Fibroblast of lung (primary cell): ENCODE data around the gene MAP1LC3A.

Source experiments
- EZH2 ChIP-seq: IDR thresholded peaks from 2 replicates; pipeline ENCODE4 v1.5.1; 2012; ENCODE audit warnings: low read length, control low read depth, mild to moderate bottlenecking; ENCODE audit errors: missing control alignments
- TF ChIP-seq, protein P1 (sequence below), 2 donors: IDR thresholded peaks in 1 of 2; conservative IDR thresholded peaks in 1 of 2; 1 replicate in 1 of 2; 2 replicates in 1 of 2; pipeline ENCODE4 v1.5.1; 2011 to 2012; ENCODE audit warnings: low read length in 2 of 2, control low read depth in 1 of 2, inconsistent platforms in 1 of 2, low read depth in 1 of 2, mild to moderate bottlenecking in 1 of 2

DNA sequence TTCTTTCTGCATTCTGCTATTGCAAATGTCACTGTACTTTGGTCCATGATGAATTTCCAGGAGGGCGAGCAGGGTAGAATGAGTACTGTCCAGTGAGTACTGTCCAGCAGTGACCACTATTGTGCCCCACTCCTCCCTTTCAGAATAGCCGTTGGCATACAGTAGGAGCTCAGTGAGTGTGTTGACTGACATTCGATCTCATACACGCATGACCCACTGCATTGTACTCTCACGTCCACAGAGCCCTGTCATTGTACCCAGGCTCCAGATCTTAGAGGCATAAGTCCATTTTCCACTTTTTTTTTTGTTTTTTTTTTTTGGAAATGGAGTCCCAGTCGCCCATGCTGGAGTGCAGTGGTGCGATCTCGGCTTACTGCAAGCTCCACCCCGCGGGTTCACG, 34.1 kb upstream of the MAP1LC3A start:
- TF ChIP-seq, protein P1, sequence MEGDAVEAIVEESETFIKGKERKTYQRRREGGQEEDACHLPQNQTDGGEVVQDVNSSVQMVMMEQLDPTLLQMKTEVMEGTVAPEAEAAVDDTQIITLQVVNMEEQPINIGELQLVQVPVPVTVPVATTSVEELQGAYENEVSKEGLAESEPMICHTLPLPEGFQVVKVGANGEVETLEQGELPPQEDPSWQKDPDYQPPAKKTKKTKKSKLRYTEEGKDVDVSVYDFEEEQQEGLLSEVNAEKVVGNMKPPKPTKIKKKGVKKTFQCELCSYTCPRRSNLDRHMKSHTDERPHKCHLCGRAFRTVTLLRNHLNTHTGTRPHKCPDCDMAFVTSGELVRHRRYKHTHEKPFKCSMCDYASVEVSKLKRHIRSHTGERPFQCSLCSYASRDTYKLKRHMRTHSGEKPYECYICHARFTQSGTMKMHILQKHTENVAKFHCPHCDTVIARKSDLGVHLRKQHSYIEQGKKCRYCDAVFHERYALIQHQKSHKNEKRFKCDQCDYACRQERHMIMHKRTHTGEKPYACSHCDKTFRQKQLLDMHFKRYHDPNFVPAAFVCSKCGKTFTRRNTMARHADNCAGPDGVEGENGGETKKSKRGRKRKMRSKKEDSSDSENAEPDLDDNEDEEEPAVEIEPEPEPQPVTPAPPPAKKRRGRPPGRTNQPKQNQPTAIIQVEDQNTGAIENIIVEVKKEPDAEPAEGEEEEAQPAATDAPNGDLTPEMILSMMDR (conservative IDR thresholded peaks at IDR 0.05 in 1 of 2, IDR thresholded peaks at IDR 0.05 in 1 of 2; ENCODE audit: low read depth in 1 of 2, low read length in 2 of 2): no peak
- no peak for TF ChIP-seq EZH2
